Activated naive CD8-positive, alpha-beta T cell treated with anti-CD3 and anti-CD28 coated beads, Interleukin-2, amount 50 U/mL, for 16 hours (primary cell): ENCODE measurements around the gene HSPA1L.

Experiments
- DNase-seq: peaks from one replicate; pipeline ENCODE4 v3.0.0-alpha.2; 2020; ENCODE audit warnings: low read depth, low spot score

The HSPA1L gene

GRCh38 chr6:31765910-31766794 lies 48.9 kb downstream of the HSPA1L start:
- no peak for DNase-seq

GRCh38 chr6:31765559-31765909 lies 49.5 kb downstream of the HSPA1L start:
- DNase-seq, result no peak

- DNase-seq, result no peak
Observed at GRCh38 chr6:31764198-31764597, 50.9 kb downstream of the HSPA1L start.

GRCh38 chr6:31763619-31763940 lies 51.5 kb downstream of the HSPA1L start:
- no peak for DNase-seq

GRCh38 chr6:31762878-31763618 lies 52.0 kb downstream of the HSPA1L start:
- no peak for DNase-seq

- no peak for DNase-seq
Observed at GRCh38 chr6:31762356-31762755, 52.7 kb downstream of the HSPA1L start, which contains the start of gene SAPCD1. Gene SAPCD1, plus strand, starts transcription at chr6:31762656. Its CDS starts 399 bp downstream, at chr6:31763055.

GRCh38 chr6:31761343-31761742 lies 53.7 kb downstream of the HSPA1L start:
- DNase-seq, result no peak

- DNase-seq, result no peak
Observed at GRCh38 chr6:31760790-31761189, 54.3 kb downstream of the HSPA1L start.
